Cardiac septum (tissue), 1 donor: ENCODE measurements around the gene PLAA. TPM values are rescaled to one million over a fixed set of nuclear protein-coding genes. Genes with fewer than 3 reads are reported as not detected.
A peak's percentile ranks its signal among the peaks of the same experiment; 100 is the strongest.

Source experiments
- DNase-seq: peaks from one replicate; pipeline ENCODE4 v3.0.0-alpha.2; 2020; ENCODE audit warnings: low spot score
- intact Hi-C: fragments of 100-400 bp; cut with DNase I; formaldehyde crosslinking; loops from one replicate; pipeline ENCODE4 v1.14.0; 2022
- long read RNA-seq: library from polyadenylated mRNA; unstranded; transcript quantifications from one replicate; pipeline ENCODE4 v2.0.0, GENCODE V29; 2021
- total RNA-seq: library from RNA; stranded (reverse); fragmentation: NEBNext Ultra II Directional; extraction: Animal tissue kit (Norgen Biotek cat#: 25700); gene quantifications from one replicate; pipeline ENCODE4 v1.2.1, GENCODE V29; 2021
- donor health status: DM: no; HTN: no; CAD: no.

Gene PLAA
- 31.5 TPM for total RNA-seq
- long read RNA-seq, full-length matches to known transcripts, result 71 of 86 reads
- long read RNA-seq, partial matches to known transcripts, result 6 of 86 reads
- long read RNA-seq, other reads (novel, unspliced or antisense), result 9 of 86 reads

- peak; percentile 96 for DNase-seq
- intact Hi-C loops, result loop anchor here (1.0 to 2.0 kb wide), 2 partner anchors 9 to 54 kb away; partner anchors contain the start of genes CAAP1 and IFT74
Measured at GRCh38 chr9:26946753-26947727, at the start of gene PLAA. Gene PLAA (minus strand): TSS chr9:26947242. CDS start chr9:26947045, 197 bp downstream.

- intact Hi-C loops, result no loop called here
- DNase-seq, result no peak
Measured at GRCh38 chr9:26995810-26996209, 48.8 kb upstream of the PLAA start.

- no peak for DNase-seq
- intact Hi-C loops, result no loop called here
Measured at GRCh38 chr9:26983340-26983739, 36.3 kb upstream of the PLAA start.

- DNase-seq, result no peak
- intact Hi-C loops, result loop anchor here (2.0 kb wide), 1 partner anchor 231 kb away; no protein-coding TSS in a partner anchor
Measured at GRCh38 chr9:26975728-26976707, 29.0 kb upstream of the PLAA start.

- no peak for DNase-seq
- intact Hi-C loops, result loop anchor here (2.0 kb wide), 1 partner anchor 230 kb away; no protein-coding TSS in a partner anchor
Measured at GRCh38 chr9:26974927-26975326, 27.9 kb upstream of the PLAA start.

GRCh38 chr9:26973989-26974388 is 26.9 kb upstream of the PLAA start:
- intact Hi-C loops, result loop anchor here (2.0 kb wide), 1 partner anchor 229 kb away; no protein-coding TSS in a partner anchor
- no peak for DNase-seq

GRCh38 chr9:26971721-26972120 is 24.7 kb upstream of the PLAA start:
- no peak for DNase-seq
- intact Hi-C loops, result no loop called here

- DNase-seq, result no peak
- intact Hi-C loops, result loop anchor here (1.0 kb wide), 1 partner anchor 10 kb away; the partner anchor contains the start of gene PLAA
Measured at GRCh38 chr9:26956860-26957233, 9.8 kb upstream of the PLAA start.

GRCh38 chr9:26955921-26956859 is 9.1 kb upstream of the PLAA start, which contains the start of gene IFT74:
Gene IFT74 (plus strand): TSS chr9:26956412. CDS start chr9:26961968, 5,556 bp downstream.
- intact Hi-C loops, result loop anchor here (1.0 kb wide), 1 partner anchor 9 kb away; the partner anchor contains the start of gene PLAA
- peak; percentile 98 for DNase-seq

GRCh38 chr9:26955222-26955903 is 8.3 kb upstream of the PLAA start:
- DNase-seq, result no peak
- intact Hi-C loops, result no loop called here

- DNase-seq, result no peak
- intact Hi-C loops, result loop anchor here (5.0 kb wide), 1 partner anchor 618 kb away; the partner anchor contains the start of gene C9orf72
Measured at GRCh38 chr9:26954050-26954508, 7.0 kb upstream of the PLAA start.

GRCh38 chr9:26951794-26952193 is 4.8 kb upstream of the PLAA start:
- no peak for DNase-seq
- intact Hi-C loops, result loop anchor here (5.0 kb wide), 1 partner anchor 621 kb away; the partner anchor contains the start of gene C9orf72

- intact Hi-C loops, result loop anchor here (5.0 kb wide), 1 partner anchor 622 kb away; the partner anchor contains the start of gene C9orf72
Measured at GRCh38 chr9:26950521-26950920, 3.5 kb upstream of the PLAA start.

GRCh38 chr9:26949637-26950069 is 2.6 kb upstream of the PLAA start:
- DNase-seq, result no peak

More at GRCh38 chr9:26950521-26950920, 3.5 kb upstream of the PLAA start:
- DNase-seq, result no peak

GRCh38 chr9:26947736-26948135 is 694 bp upstream of the PLAA start:
- intact Hi-C loops, result loop anchor here (1.0 to 2.0 kb wide), 2 partner anchors 9 to 55 kb away; partner anchors contain the start of genes CAAP1 and IFT74
- no peak for DNase-seq

More at GRCh38 chr9:26949637-26950069, 2.6 kb upstream of the PLAA start:
- intact Hi-C loops, result loop anchor here (5.0 kb wide), 1 partner anchor 623 kb away; the partner anchor contains the start of gene C9orf72

- intact Hi-C loops, result no loop called here
- no peak for DNase-seq
Measured at GRCh38 chr9:26945591-26945990, 1.5 kb downstream of the PLAA start.

GRCh38 chr9:26940779-26941178 is 6.3 kb downstream of the PLAA start:
- no peak for DNase-seq
- intact Hi-C loops, result no loop called here
